ENCODE data around the gene UBE2D1. TPM values are rescaled to one million over a fixed set of nuclear protein-coding genes. Genes with fewer than 3 reads are reported as not detected.

The UBE2D1 gene
- total and polyA plus RNA-seq, 7 experiments from 2014 or later: 11.3 to 23.8 (median 12.8) TPM

GRCh38 chr10:58384544-58384998 is 49.8 kb downstream of the UBE2D1 start:
- Histone ChIP-seq H3K4me1 (ENCODE audit: control insufficient read depth in 2 of 2, insufficient read depth in 2 of 2, low read length in 2 of 2) (peaks cover 20 to 30% of the 10 kb centered on the region in 2 donors), H3K27me3 (ENCODE audit: control insufficient read depth in 2 of 2, insufficient read depth in 2 of 2, low read length in 2 of 2) (no peaks in the 10 kb centered on the region), H3K4me3 (ENCODE audit: low read length) (peak overlapping the region; percentile 95), H3K9me3 (ENCODE audit: control insufficient read depth in 2 of 3, low read length in 3 of 3) (no peaks in the 10 kb centered on the region), H3K36me3 (ENCODE audit: control insufficient read depth in 2 of 3, insufficient read depth in 3 of 3, low read length in 3 of 3) (peaks cover 0 to 27% (median 3%) of the 10 kb centered on the region in 3 experiments), H3K27ac (ENCODE audit: low read depth, low read length) (peak overlapping the region; percentile 86)
- intact Hi-C loops (cut with micrococcal nuclease): loop anchor here (1.0 to 2.0 kb wide), 3 partner anchors 26 to 208 kb away; no protein-coding TSS in a partner anchor
- CTCF ChIA-PET: interaction anchor here (0.5 to 5.9 kb wide), 10 partner anchors 8 to 116 kb away, joined by 3 to 40 read pairs (median 4); partner anchors contain the start of genes CISD1 and UBE2D1
- ATAC-seq (no peak), DNase-seq (no peak)
- Mint-ChIP-seq H3K4me3 (peak overlapping the region; percentile 96 to 99 (median 98)), H3K36me3 (peaks cover 3 to 16% (median 9%) of the 10 kb centered on the region in 5 donors), H3K27ac (peak overlapping the region; percentile 91 to 98 (median 96)), H3K27me3 (no peaks in the 10 kb centered on the region), H3K4me1 (peaks cover 18 to 55% (median 47%) of the 10 kb centered on the region in 7 donors), H3K9me3 (no peaks in the 10 kb centered on the region)
- POLR2A ChIA-PET: interaction anchor here (0.6 to 5.1 kb wide), 11 partner anchors 12 to 116 kb away, joined by 3 to 30 read pairs (median 5); partner anchors contain the start of genes CISD1, IPMK and UBE2D1

- peak within 1 kb of the TSS; percentile 96 to 99 (median 98) for H3K4me3 Mint-ChIP-seq
- CTCF ChIA-PET: interaction anchor here (0.9 to 5.9 kb wide), 8 partner anchors 14 to 116 kb away, joined by 3 to 40 read pairs (median 4); partner anchors contain the start of gene CISD1
- H3K27me3 Mint-ChIP-seq: no peaks in the 10 kb centered on the region
- Histone ChIP-seq H3K27ac (ENCODE audit: low read depth, low read length) (peak within 1 kb of the TSS; percentile 86), H3K36me3 (ENCODE audit: control insufficient read depth in 2 of 3, insufficient read depth in 3 of 3, low read length in 3 of 3) (peaks cover 0 to 34% (median 6%) of the 10 kb centered on the region in 3 experiments), H3K4me3 (ENCODE audit: low read length) (peak within 1 kb of the TSS; percentile 95), H3K9me3 (ENCODE audit: control insufficient read depth in 2 of 3, low read length in 3 of 3) (no peaks in the 10 kb centered on the region), H3K27me3 (ENCODE audit: control insufficient read depth in 2 of 2, insufficient read depth in 2 of 2, low read length in 2 of 2) (no peaks in the 10 kb centered on the region), H3K4me1 (ENCODE audit: control insufficient read depth in 2 of 2, insufficient read depth in 2 of 2, low read length in 2 of 2) (peaks cover 20 to 30% of the 10 kb centered on the region in 2 donors)
- peak within 1 kb of the TSS; percentile 91 to 98 (median 96) for H3K27ac Mint-ChIP-seq
- H3K4me1 Mint-ChIP-seq: peaks cover 24 to 61% (median 53%) of the 10 kb centered on the region in 7 donors
- peaks cover 5 to 23% (median 10%) of the 10 kb centered on the region in 5 donors for H3K36me3 Mint-ChIP-seq
- H3K9me3 Mint-ChIP-seq: no peaks in the 10 kb centered on the region
- intact Hi-C loops (cut with micrococcal nuclease): loop anchor here (1.0 to 2.0 kb wide), 10 partner anchors 17 to 1522 kb away; partner anchors contain the start of gene CISD1 (in 1 of the 2)
- POLR2A ChIA-PET: interaction anchor here (0.6 to 5.1 kb wide), 11 partner anchors 17 to 1521 kb away, joined by 3 to 30 read pairs (median 4); partner anchors contain the start of genes CCDC6, CISD1, IPMK and UBE2D1
- ATAC-seq (peak; percentile 91), DNase-seq (peak; percentile 90 to 97 (median 93))
Observed at GRCh38 chr10:58384999-58385783, 50.4 kb downstream of the UBE2D1 start, which contains the start of gene TFAM. Gene TFAM, plus strand, starts transcription at chr10:58385410. Its CDS starts 138 bp downstream, at chr10:58385548.

- intact Hi-C loops (cut with micrococcal nuclease): loop anchor here (1.0 to 2.0 kb wide), 9 partner anchors 17 to 1522 kb away; partner anchors contain the start of gene CISD1 (in 1 of the 2)
- peaks cover 26 to 63% (median 57%) of the 10 kb centered on the region in 7 donors for H3K4me1 Mint-ChIP-seq
- peak overlapping the region; percentile 96 to 99 (median 98) for H3K4me3 Mint-ChIP-seq
- H3K27ac Mint-ChIP-seq: peak overlapping the region; percentile 91 to 98 (median 96)
- CTCF ChIA-PET: interaction anchor here (0.6 to 5.9 kb wide), 4 partner anchors 44 to 117 kb away, joined by 3 to 40 read pairs (median 4); partner anchors contain the start of gene CISD1
- H3K27me3 Mint-ChIP-seq: no peaks in the 10 kb centered on the region
- Histone ChIP-seq H3K27me3 (ENCODE audit: control insufficient read depth in 2 of 2, insufficient read depth in 2 of 2, low read length in 2 of 2) (no peaks in the 10 kb centered on the region), H3K9me3 (ENCODE audit: control insufficient read depth in 2 of 3, low read length in 3 of 3) (no peaks in the 10 kb centered on the region), H3K4me1 (ENCODE audit: control insufficient read depth in 2 of 2, insufficient read depth in 2 of 2, low read length in 2 of 2) (peaks cover 20 to 30% of the 10 kb centered on the region in 2 donors), H3K27ac (ENCODE audit: low read depth, low read length) (peak overlapping the region; percentile 86), H3K36me3 (ENCODE audit: control insufficient read depth in 2 of 3, insufficient read depth in 3 of 3, low read length in 3 of 3) (peaks cover 0 to 38% (median 6%) of the 10 kb centered on the region in 3 experiments), H3K4me3 (ENCODE audit: low read length) (peak overlapping the region; percentile 95)
- H3K9me3 Mint-ChIP-seq: no peaks in the 10 kb centered on the region
- DNase-seq (peak in 1 of 9 donors; percentile 16), ATAC-seq (no peak)
- POLR2A ChIA-PET: interaction anchor here (0.8 to 5.1 kb wide), 6 partner anchors 14 to 1521 kb away, joined by 3 to 30 read pairs (median 3); partner anchors contain the start of genes CCDC6, CISD1, IPMK and UBE2D1
- H3K36me3 Mint-ChIP-seq: peaks cover 5 to 25% (median 10%) of the 10 kb centered on the region in 5 donors
Observed at GRCh38 chr10:58385784-58386112, 50.9 kb downstream of the UBE2D1 start.

GRCh38 chr10:58389024-58389423 is 54.2 kb downstream of the UBE2D1 start:
- no peak overlapping the region for H3K4me3 ChIP-seq (ENCODE audit: low read length)
- no peaks in the 10 kb centered on the region for H3K27me3 ChIP-seq (ENCODE audit: control insufficient read depth in 2 of 2, insufficient read depth in 2 of 2, low read length in 2 of 2)
- H3K9me3 ChIP-seq (ENCODE audit: control insufficient read depth in 2 of 3, low read length in 3 of 3): no peaks in the 10 kb centered on the region
- H3K36me3 ChIP-seq (ENCODE audit: control insufficient read depth in 2 of 3, insufficient read depth in 3 of 3, low read length in 3 of 3): peaks cover 0 to 65% (median 10%) of the 10 kb centered on the region in 3 experiments
- Mint-ChIP-seq H3K36me3 (peaks cover 5 to 41% (median 17%) of the 10 kb centered on the region in 5 donors), H3K4me3 (no peak overlapping the region), H3K27me3 (no peaks in the 10 kb centered on the region), H3K9me3 (no peaks in the 10 kb centered on the region), H3K4me1 (peaks cover 19 to 71% (median 61%) of the 10 kb centered on the region in 7 donors), H3K27ac (peak overlapping the region in 1 of 9 donors; percentile 48)
- intact Hi-C loops (cut with micrococcal nuclease): no loop called here
- ChIA-PET CTCF (no interaction called here), POLR2A (no interaction called here)
- H3K27ac ChIP-seq (ENCODE audit: low read depth, low read length): no peak overlapping the region
- DNase-seq (no peak), ATAC-seq (no peak)
- H3K4me1 ChIP-seq (ENCODE audit: control insufficient read depth in 2 of 2, insufficient read depth in 2 of 2, low read length in 2 of 2): peaks cover 20 to 25% of the 10 kb centered on the region in 2 donors

GRCh38 chr10:58393317-58393716 is 58.5 kb downstream of the UBE2D1 start:
- no peak overlapping the region for H3K4me3 Mint-ChIP-seq
- no peak overlapping the region for H3K27ac Mint-ChIP-seq
- no peaks in the 10 kb centered on the region for H3K27me3 Mint-ChIP-seq
- no peaks in the 10 kb centered on the region for H3K9me3 ChIP-seq (ENCODE audit: control insufficient read depth in 2 of 3, low read length in 3 of 3)
- CTCF ChIA-PET: no interaction called here
- DNase-seq (no peak), ATAC-seq (no peak)
- H3K4me1 ChIP-seq (ENCODE audit: control insufficient read depth in 2 of 2, insufficient read depth in 2 of 2, low read length in 2 of 2): no peaks in the 10 kb centered on the region
- no peaks in the 10 kb centered on the region for H3K27me3 ChIP-seq (ENCODE audit: control insufficient read depth in 2 of 2, insufficient read depth in 2 of 2, low read length in 2 of 2)
- H3K36me3 Mint-ChIP-seq: peaks cover 9 to 65% (median 23%) of the 10 kb centered on the region in 5 donors
- no peaks in the 10 kb centered on the region for H3K9me3 Mint-ChIP-seq
- H3K36me3 ChIP-seq (ENCODE audit: control insufficient read depth in 2 of 3, insufficient read depth in 3 of 3, low read length in 3 of 3): peaks cover 5 to 72% (median 19%) of the 10 kb centered on the region in 3 experiments
- H3K4me1 Mint-ChIP-seq: peaks cover 10 to 38% (median 30%) of the 10 kb centered on the region in 7 donors
- H3K4me3 ChIP-seq (ENCODE audit: low read length): no peak overlapping the region
- POLR2A ChIA-PET: no interaction called here
- intact Hi-C loops (cut with micrococcal nuclease): no loop called here
- H3K27ac ChIP-seq (ENCODE audit: low read depth, low read length): no peak overlapping the region

- no peak overlapping the region for H3K4me3 ChIP-seq (ENCODE audit: low read length)
- H3K4me1 ChIP-seq (ENCODE audit: control insufficient read depth in 2 of 2, insufficient read depth in 2 of 2, low read length in 2 of 2): no peaks in the 10 kb centered on the region
- H3K9me3 ChIP-seq (ENCODE audit: control insufficient read depth in 2 of 3, low read length in 3 of 3): no peaks in the 10 kb centered on the region
- no peaks in the 10 kb centered on the region for H3K9me3 Mint-ChIP-seq
- peaks cover 7 to 29% (median 23%) of the 10 kb centered on the region in 7 donors for H3K4me1 Mint-ChIP-seq
- H3K27ac ChIP-seq (ENCODE audit: low read depth, low read length): no peak overlapping the region
- peaks cover 7 to 61% (median 25%) of the 10 kb centered on the region in 5 donors for H3K36me3 Mint-ChIP-seq
- H3K4me3 Mint-ChIP-seq: no peak overlapping the region
- no peak overlapping the region for H3K27ac Mint-ChIP-seq
- ATAC-seq: no peak
- no peaks in the 10 kb centered on the region for H3K27me3 ChIP-seq (ENCODE audit: control insufficient read depth in 2 of 2, insufficient read depth in 2 of 2, low read length in 2 of 2)
- ChIA-PET CTCF (interaction anchor here (1.0 kb wide), 1 partner anchor 103 kb away, joined by 4 read pairs; no protein-coding TSS in a partner anchor), POLR2A (no interaction called here)
- no peak for DNase-seq
- H3K27me3 Mint-ChIP-seq: no peaks in the 10 kb centered on the region
- intact Hi-C loops (cut with micrococcal nuclease): no loop called here
- peaks cover 5 to 63% (median 17%) of the 10 kb centered on the region in 3 experiments for H3K36me3 ChIP-seq (ENCODE audit: control insufficient read depth in 2 of 3, insufficient read depth in 3 of 3, low read length in 3 of 3)
Observed at GRCh38 chr10:58394471-58394870, 59.7 kb downstream of the UBE2D1 start.

All from naive thymus-derived CD4-positive, alpha-beta T cell (primary cell).